Mucosa of descending colon (tissue), 3 donors: ENCODE results near the gene CD19. TPM values are rescaled to one million over a fixed set of nuclear protein-coding genes. Genes with fewer than 3 reads are reported as not detected.
A peak's percentile ranks its signal among the peaks of the same experiment; 100 is the strongest.

ENCODE experiments used
- ATAC-seq: fragments of 200-7000 bp; cut with Tn5 transposase; one replicate; pipeline ENCODE4 v1.9.1; 2020; ENCODE audit warnings: mild to moderate bottlenecking, moderate library complexity
- DNase-seq, 3 donors: peaks; one replicate each; pipeline ENCODE4 v3.0.0-alpha.2; 2020
- H3K36me3 ChIP-seq: fragments of 200-600 bp; one replicate; pipeline ENCODE4 v1.8.0; 2021; ENCODE audit warnings: low read depth, mild to moderate bottlenecking
- H3K4me1 ChIP-seq: fragments of 200-600 bp; one replicate; pipeline ENCODE4 v1.8.0; 2021; ENCODE audit warnings: low read depth, mild to moderate bottlenecking
- H3K4me3 ChIP-seq: fragments of 200-600 bp; one replicate; pipeline ENCODE4 v1.8.0; 2021; ENCODE audit warnings: mild to moderate bottlenecking
- H3K9me3 ChIP-seq: fragments of 200-600 bp; one replicate; pipeline ENCODE4 v1.8.0; 2021; ENCODE audit warnings: mild to moderate bottlenecking
- CTCF ChIP-seq: fragments of 200-600 bp; IDR thresholded peaks from one replicate; pipeline ENCODE4 v1.8.0; 2022; ENCODE audit warnings: antibody characterized with exemption, mild to moderate bottlenecking
- intact Hi-C, 2 donors: fragments of 100-400 bp; cut with DNase I in 1 of 2; cut with micrococcal nuclease in 1 of 2; formaldehyde crosslinking; loops; one replicate each; pipeline versions ENCODE4 v1.11.0 to v1.11.1; 2022; cut with DNase I, micrococcal nuclease
- total RNA-seq, 3 donors: library from RNA; stranded (reverse); fragmentation: NEBNext Ultra II Directional in 2 of 3; extraction: Animal tissue kit (Norgen Biotek cat#: 25700) in 2 of 3; gene quantifications; one replicate each; pipeline versions ENCODE4 v1.2.1 to v1.2.4, GENCODE V29; 2021 to 2023
- donor health status: DM: no; HTN: no; CAD: no; lungs with moderate emphysema.
- donor health status: DM: no; HTN: no; CAD: no.
- donor health status: DM: no; HTN: yes; CAD: no.

The CD19 gene
- total RNA-seq, 3 donors from 2014 or later, result 0.29 to 0.65 (median 0.38) TPM

GRCh38 chr16:28980929-28981328 lies 49.2 kb downstream of the CD19 start:
- DNase-seq, result no peak
- intact Hi-C loops, result no loop called here
- no peak for ATAC-seq
- H3K9me3 ChIP-seq, result no peaks in the 10 kb centered on the region
- H3K36me3 ChIP-seq, result no peaks in the 10 kb centered on the region
- H3K4me1 ChIP-seq, result peaks cover 3% of the 10 kb centered on the region
- H3K4me3 ChIP-seq, result no peak overlapping the region
- no peak for TF ChIP-seq CTCF

GRCh38 chr16:28981517-28981916 lies 49.7 kb downstream of the CD19 start:
- peak in 2 of 3 donors; percentile 35 to 40 for DNase-seq
- intact Hi-C loops, result no loop called here

GRCh38 chr16:28982418-28982817 lies 50.6 kb downstream of the CD19 start:
- H3K9me3 ChIP-seq, result peaks cover 3% of the 10 kb centered on the region
- DNase-seq, result no peak
- H3K4me1 ChIP-seq, result no peaks in the 10 kb centered on the region
- TF ChIP-seq CTCF, result no peak
- H3K36me3 ChIP-seq, result no peaks in the 10 kb centered on the region
- ATAC-seq, result no peak
- H3K4me3 ChIP-seq, result no peak overlapping the region
- intact Hi-C loops, result no loop called here

More at GRCh38 chr16:28981517-28981916, 49.7 kb downstream of the CD19 start:
- H3K9me3 ChIP-seq, result no peaks in the 10 kb centered on the region
- H3K36me3 ChIP-seq, result no peaks in the 10 kb centered on the region
- H3K4me3 ChIP-seq, result no peak overlapping the region
- no peaks in the 10 kb centered on the region for H3K4me1 ChIP-seq
- no peak for TF ChIP-seq CTCF
- ATAC-seq, result peak; percentile 26

- H3K4me1 ChIP-seq, result no peaks in the 10 kb centered on the region
- no peaks in the 10 kb centered on the region for H3K36me3 ChIP-seq
- peaks cover 3% of the 10 kb centered on the region for H3K9me3 ChIP-seq
- no peak overlapping the region for H3K4me3 ChIP-seq
- intact Hi-C loops, result no loop called here
- no peak for TF ChIP-seq CTCF
- no peak for DNase-seq
- ATAC-seq, result no peak
Observed at GRCh38 chr16:28982949-28983348, 51.2 kb downstream of the CD19 start.

- TF ChIP-seq CTCF, result no peak
- Histone ChIP-seq H3K9me3 (peaks cover 3% of the 10 kb centered on the region), H3K4me1 (no peaks in the 10 kb centered on the region), H3K4me3 (no peak overlapping the region), H3K36me3 (no peaks in the 10 kb centered on the region)
- no peak for ATAC-seq
- intact Hi-C loops, result no loop called here
- DNase-seq, result peak in 1 of 3 donors; percentile 67
Observed at GRCh38 chr16:28983644-28984043, 51.9 kb downstream of the CD19 start.

- H3K9me3 ChIP-seq, result peaks cover 3% of the 10 kb centered on the region
- no peak overlapping the region for H3K4me3 ChIP-seq
- intact Hi-C loops, result no loop called here
- ATAC-seq (no peak), DNase-seq (no peak)
- H3K4me1 ChIP-seq, result no peaks in the 10 kb centered on the region
- no peaks in the 10 kb centered on the region for H3K36me3 ChIP-seq
- TF ChIP-seq CTCF, result no peak
Observed at GRCh38 chr16:28984091-28984490, 52.3 kb downstream of the CD19 start.
